ENCODE measurements around the gene MTR.

GRCh38 chr1:236861560-236862218 is 66.6 kb downstream of the MTR start:
- TF ChIP-seq CTCF (IDR thresholded peaks at IDR 0.05) (no peak), POLR2AphosphoS5 (IDR thresholded peaks at IDR 0.05) (no peak)
